ENCODE results near the gene TOPORS.

The TOPORS gene

DNA sequence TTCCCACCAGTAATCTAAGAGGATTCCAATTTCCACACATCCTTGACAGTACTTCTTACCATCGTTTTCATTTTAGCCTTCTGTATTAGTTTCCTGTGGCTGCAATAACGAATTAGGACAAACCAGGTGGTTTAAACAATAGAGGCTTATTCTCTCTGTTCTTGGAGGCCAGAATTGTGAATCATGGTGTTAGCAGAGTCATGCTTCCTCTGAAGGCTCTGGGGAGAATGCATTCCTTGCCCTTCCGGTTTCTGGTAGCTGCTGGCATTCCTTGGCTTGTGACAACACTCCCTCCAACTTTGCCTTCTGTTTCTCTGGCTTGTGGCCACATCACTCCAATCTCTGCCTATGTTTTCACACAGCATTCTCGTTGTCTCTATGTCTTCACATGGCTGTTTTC is 49.9 kb downstream of the TOPORS start:
- peak; percentile 78 for DNase-seq (ENCODE audit: low read depth)

GRCh38 chr9:32501868-32502267 is 50.5 kb downstream of the TOPORS start:
- no peak for DNase-seq (ENCODE audit: low read depth)

DNA sequence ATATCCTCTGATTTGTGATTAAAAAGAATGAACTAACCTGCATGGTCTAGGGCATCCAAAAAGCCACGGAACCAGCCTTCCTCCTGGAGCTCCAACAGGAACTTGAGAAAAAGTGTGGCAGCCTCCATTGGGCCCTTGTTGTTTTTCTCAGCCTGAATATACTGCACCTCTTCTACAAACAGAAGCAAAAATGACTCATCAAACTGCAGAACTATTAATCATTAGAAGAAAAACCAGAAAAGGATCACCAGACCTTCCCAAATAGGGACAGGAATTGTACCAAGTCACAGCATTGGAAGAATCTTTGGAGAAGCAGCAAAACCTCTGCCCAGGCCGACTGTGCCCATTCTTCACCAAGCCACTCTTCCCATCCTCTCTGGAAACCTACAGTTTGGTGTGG is 51.6 kb downstream of the TOPORS start:
- peak; percentile 51 for DNase-seq (ENCODE audit: low read depth)

DNA sequence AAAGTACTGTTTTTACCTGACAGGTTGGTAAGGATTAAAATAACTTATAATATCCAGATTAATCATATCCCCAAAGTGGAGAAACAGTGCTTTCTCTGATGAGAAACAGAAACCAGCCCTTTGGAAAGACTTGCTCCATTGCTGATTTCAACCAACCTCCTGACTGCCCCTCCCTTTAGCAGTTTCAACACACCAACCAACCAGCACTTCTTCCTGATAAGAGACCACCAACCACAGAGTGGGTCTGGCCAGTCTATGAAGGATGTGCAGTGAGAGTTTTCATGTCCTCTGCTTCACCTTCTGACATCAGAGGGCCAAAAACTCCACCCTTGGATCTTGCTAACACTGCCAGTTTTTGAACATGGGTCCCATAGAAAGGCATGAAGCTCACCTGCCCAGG is 54.5 kb downstream of the TOPORS start:
- no peak for DNase-seq (ENCODE audit: low read depth)

DNA sequence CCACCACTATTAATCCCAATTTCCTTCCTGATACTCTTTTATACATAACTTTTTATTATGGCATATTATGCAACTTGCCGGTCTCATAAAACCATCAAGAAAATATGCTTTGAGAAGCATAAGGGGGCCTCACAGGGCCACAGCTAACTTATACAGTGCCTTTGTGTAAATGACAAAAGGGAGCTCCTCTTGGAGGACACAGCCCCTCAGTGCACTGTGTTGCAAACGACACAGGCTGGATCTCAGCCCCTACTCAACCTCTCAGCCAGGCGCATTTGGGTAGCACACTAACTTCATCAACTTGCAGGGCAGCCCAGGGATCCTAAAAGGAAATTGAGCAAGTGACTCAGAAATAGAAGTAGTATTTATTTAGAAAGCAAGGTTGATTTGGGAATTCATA is 61.8 kb downstream of the TOPORS start:
- DNase-seq (ENCODE audit: low read depth), result no peak
